Amniotic epithelial cell (primary cell): ENCODE data around the gene TMEM245.

Source experiments
- DNase-seq: peaks from one replicate; pipeline ENCODE4 v3.0.0-alpha.2; 2010; ENCODE audit warnings: low read depth

The TMEM245 gene

GRCh38 chr9:109101202-109101595 lies 18.5 kb downstream of the TMEM245 start:
- DNase-seq, result no peak

- no peak for DNase-seq
Measured at GRCh38 chr9:109100543-109101201, 19.1 kb downstream of the TMEM245 start.

GRCh38 chr9:109098960-109099308 lies 20.8 kb downstream of the TMEM245 start:
- no peak for DNase-seq

- DNase-seq, result peak; percentile 90
Measured at GRCh38 chr9:109098171-109098959, 21.4 kb downstream of the TMEM245 start.

- DNase-seq, result no peak
Measured at GRCh38 chr9:109097146-109097545, 22.6 kb downstream of the TMEM245 start.

- DNase-seq, result no peak
Measured at GRCh38 chr9:109095321-109095720, 24.4 kb downstream of the TMEM245 start.

GRCh38 chr9:109094268-109094667 lies 25.5 kb downstream of the TMEM245 start:
- DNase-seq, result no peak

GRCh38 chr9:109092587-109092986 lies 27.2 kb downstream of the TMEM245 start:
- no peak for DNase-seq

GRCh38 chr9:109092051-109092580 lies 27.6 kb downstream of the TMEM245 start:
- no peak for DNase-seq

- no peak for DNase-seq
Measured at GRCh38 chr9:109088221-109088620, 31.5 kb downstream of the TMEM245 start.

GRCh38 chr9:109087795-109088194 lies 32.0 kb downstream of the TMEM245 start:
- no peak for DNase-seq

- no peak for DNase-seq
Measured at GRCh38 chr9:109086221-109086620, 33.5 kb downstream of the TMEM245 start.

GRCh38 chr9:109085510-109085909 lies 34.2 kb downstream of the TMEM245 start:
- no peak for DNase-seq

GRCh38 chr9:109083813-109084405 lies 35.8 kb downstream of the TMEM245 start:
- no peak for DNase-seq

GRCh38 chr9:109083141-109083540 lies 36.6 kb downstream of the TMEM245 start:
- DNase-seq, result no peak

GRCh38 chr9:109082091-109082620 lies 37.6 kb downstream of the TMEM245 start:
- DNase-seq, result no peak

GRCh38 chr9:109074236-109074889 lies 45.4 kb downstream of the TMEM245 start:
- no peak for DNase-seq

- DNase-seq, result no peak
Measured at GRCh38 chr9:109072821-109073435, 46.8 kb downstream of the TMEM245 start.

GRCh38 chr9:109072133-109072692 lies 47.5 kb downstream of the TMEM245 start:
- peak; percentile 57 for DNase-seq

GRCh38 chr9:109068764-109069163 lies 51.0 kb downstream of the TMEM245 start:
- DNase-seq, result no peak

- peak; percentile 87 for DNase-seq
Measured at GRCh38 chr9:109064963-109065702, 54.6 kb downstream of the TMEM245 start.
